H1 (cell line): ENCODE measurements around the gene RTCA. TPM values are rescaled to one million over a fixed set of nuclear protein-coding genes. Genes with fewer than 3 reads are reported as not detected.

Experiments used
- CTCF ChIA-PET: fragments of 300-600 bp; sonication (Branson Sonifier 250); formaldehyde crosslinking; loops from one replicate; lab custom pipeline; 2021; ENCODE audit not compliant: partially characterized antibody; lab: Charles Lee
- POLR2A ChIA-PET: fragments of 300-600 bp; sonication (Branson Sonifier 250); formaldehyde crosslinking; loops from one replicate; lab custom pipeline; 2021; ENCODE audit warnings: inconsistent platforms; ENCODE audit not compliant: partially characterized antibody; lab: Charles Lee
- DNase-seq, 2 experiments: peaks; one replicate each; pipeline versions ENCODE4 v3.0.0 to v3.0.0-alpha.2; 2010 to 2022; ENCODE audit warnings: low spot score in 2 of 2, low read depth in 1 of 2, mixed read lengths in 1 of 2
- FAIRE-seq: peaks from 2 replicates; lab custom pipeline; 2011; peaks lifted over from hg19 to GRCh38; lab: Jason Lieb, UNC
- H2AFZ ChIP-seq: 2 replicates; pipeline ENCODE4 v1.8.1; 2012; ENCODE audit warnings: low read length, inconsistent platforms
- H2AK5ac ChIP-seq: 2 replicates; pipeline ENCODE4 v1.6.1; 2013; ENCODE audit warnings: low read depth, low read length
- H2BK120ac ChIP-seq: replicated peaks from 2 replicates; pipeline ENCODE3; 2013; ENCODE audit warnings: low read depth, low read length, inconsistent platforms
- H2BK12ac ChIP-seq: 2 replicates; pipeline ENCODE4 v1.6.1; 2013; ENCODE audit warnings: low read depth, low read length
- H2BK15ac ChIP-seq: 2 replicates; pipeline ENCODE4 v1.6.1; 2013; ENCODE audit warnings: low read length
- H2BK20ac ChIP-seq: 2 replicates; pipeline ENCODE4 v1.6.1; 2013; ENCODE audit warnings: low read length
- H2BK5ac ChIP-seq: 2 replicates; pipeline ENCODE4 v1.6.1; 2013; ENCODE audit warnings: low read depth, low read length
- H3K14ac ChIP-seq: 2 replicates; pipeline ENCODE4 v1.6.1; 2013; ENCODE audit warnings: inconsistent platforms; ENCODE audit not compliant: insufficient read length
- H3K18ac ChIP-seq: 2 replicates; pipeline ENCODE4 v1.6.1; 2013; ENCODE audit warnings: low read length; ENCODE audit errors: extremely low read depth
- H3K23ac ChIP-seq: 2 replicates; pipeline ENCODE4 v1.6.1; 2013; ENCODE audit warnings: inconsistent platforms; ENCODE audit not compliant: insufficient read length
- H3K23me2 ChIP-seq: 2 replicates; pipeline ENCODE4 v1.6.1; 2013; ENCODE audit warnings: low read depth, low read length
- H3K27ac ChIP-seq: 2 replicates; pipeline ENCODE4 v1.6.1; 2011; ENCODE audit warnings: low read depth, low read length, inconsistent platforms
- H3K27me3 ChIP-seq, 4 experiments: replicated peaks in 1 of 4; 1 replicate in 1 of 4; 2 replicates in 3 of 4; pipeline versions ENCODE4 v1.6.1 to v1.8.1; 2011 to 2013; ENCODE audit warnings: low read length in 3 of 4, mild to moderate bottlenecking in 3 of 4, inconsistent platforms in 2 of 4, mixed read lengths in 2 of 4, moderate library complexity in 1 of 4; ENCODE audit not compliant: control insufficient read depth in 3 of 4, insufficient read depth in 3 of 4; ENCODE audit errors: extremely low read depth in 1 of 4
- H3K36me3 ChIP-seq, 4 experiments: 2 replicates each; pipeline versions ENCODE4 v1.6.1 to v1.8.1; 2011 to 2013; ENCODE audit warnings: mild to moderate bottlenecking in 4 of 4, low read length in 3 of 4, moderate library complexity in 2 of 4, control low read depth in 1 of 4, inconsistent platforms in 1 of 4; ENCODE audit not compliant: insufficient read depth in 4 of 4, control insufficient read depth in 2 of 4
- H3K4ac ChIP-seq: replicated peaks from 2 replicates; pipeline ENCODE3; 2013; ENCODE audit warnings: low read length, low read depth, mixed read lengths, inconsistent platforms; ENCODE audit not compliant: insufficient read length
- H3K4me1 ChIP-seq, 4 experiments: replicated peaks in 1 of 4; 1 replicate in 1 of 4; 2 replicates in 3 of 4; pipeline versions ENCODE4 v1.6.1 to v1.8.1; 2011 to 2013; ENCODE audit warnings: low read length in 3 of 4, inconsistent platforms in 2 of 4, mixed read lengths in 1 of 4; ENCODE audit not compliant: insufficient read depth in 4 of 4, control insufficient read depth in 3 of 4
- H3K4me2 ChIP-seq, 2 experiments: 2 replicates each; pipeline versions ENCODE4 v1.6.1 to v1.8.1; 2011 to 2013; ENCODE audit warnings: low read depth in 2 of 2, low read length in 2 of 2, control low read depth in 1 of 2, inconsistent platforms in 1 of 2, mild to moderate bottlenecking in 1 of 2; ENCODE audit not compliant: insufficient read depth in 1 of 2
- H3K4me3 ChIP-seq, 4 experiments: fragments of 200-600, 300-600 bp in 1 of 4; sonication (generic), shearing (Covaris generic), sonication (Bioruptor Twin) in 1 of 4; 2 replicates each; pipeline versions ENCODE4 v1.5.1 to v1.8.1; 2011 to 2016; ENCODE audit warnings: low read length in 4 of 4, low read depth in 3 of 4, control low read depth in 2 of 4, inconsistent platforms in 2 of 4, mild to moderate bottlenecking in 2 of 4, mixed read lengths in 1 of 4, moderate library complexity in 1 of 4; ENCODE audit not compliant: insufficient read depth in 2 of 4; ENCODE audit errors: extremely low read depth in 1 of 4
- H3K56ac ChIP-seq: replicated peaks from 2 replicates; pipeline ENCODE3; 2013; ENCODE audit warnings: low read depth, mild to moderate bottlenecking, mixed read lengths, low read length, inconsistent platforms; ENCODE audit not compliant: insufficient read length
- H3K79me1 ChIP-seq: 2 replicates; pipeline ENCODE4 v1.6.1; 2013; ENCODE audit warnings: low read depth, low read length, control low read depth
- H3K79me2 ChIP-seq, 2 experiments: 2 replicates each; pipeline versions ENCODE4 v1.6.1 to v1.8.1; 2012 to 2013; ENCODE audit warnings: low read length in 2 of 2, mild to moderate bottlenecking in 2 of 2, inconsistent platforms in 1 of 2; ENCODE audit not compliant: insufficient read depth in 2 of 2, control insufficient read depth in 1 of 2
- H3K9ac ChIP-seq, 4 experiments: replicated peaks in 1 of 4; 1 replicate in 1 of 4; 2 replicates in 3 of 4; pipeline versions ENCODE4 v1.6.1 to v1.8.1; 2011 to 2013; ENCODE audit warnings: low read depth in 3 of 4, low read length in 3 of 4, control low read depth in 2 of 4, mild to moderate bottlenecking in 2 of 4, moderate library complexity in 2 of 4, inconsistent platforms in 1 of 4; ENCODE audit errors: extremely low read depth in 1 of 4
- H3K9me3 ChIP-seq, 2 experiments: 2 replicates each; pipeline versions ENCODE4 v1.6.1 to v1.8.1; 2012 to 2013; ENCODE audit warnings: mild to moderate bottlenecking in 2 of 2, moderate library complexity in 2 of 2, control low read depth in 1 of 2, inconsistent platforms in 1 of 2, low read depth in 1 of 2, low read length in 1 of 2, mixed read lengths in 1 of 2; ENCODE audit not compliant: insufficient read depth in 2 of 2
- H4K20me1 ChIP-seq, 2 experiments: replicated peaks in 1 of 2; 2 replicates each; pipeline versions ENCODE3 to v1.8.1; 2011 to 2013; ENCODE audit warnings: inconsistent platforms in 2 of 2, low read length in 2 of 2, mild to moderate bottlenecking in 1 of 2; ENCODE audit not compliant: insufficient read depth in 2 of 2, control insufficient read depth in 1 of 2
- H4K5ac ChIP-seq: 2 replicates; pipeline ENCODE4 v1.6.1; 2013; ENCODE audit warnings: low read length, low read depth, mixed read lengths, inconsistent platforms; ENCODE audit not compliant: insufficient read length
- H4K8ac ChIP-seq: 2 replicates; pipeline ENCODE4 v1.8.0; 2013; ENCODE audit warnings: mild to moderate bottlenecking, moderate library complexity, low read length, inconsistent platforms; ENCODE audit not compliant: insufficient read depth; ENCODE audit errors: extremely low read depth
- H4K91ac ChIP-seq: replicated peaks from 2 replicates; pipeline ENCODE3; 2013; ENCODE audit warnings: low read length, mixed read lengths, inconsistent platforms; ENCODE audit not compliant: insufficient read length
- CHD1 ChIP-seq: IDR thresholded peaks from 2 replicates; pipeline ENCODE4 v1.6.1; 2012; ENCODE audit warnings: low read depth, low read length, improper control_type of control experiment
- WGBS, 2 experiments: shearing (Covaris generic) in 1 of 2; methylation state at CpG; one replicate each; pipeline versions ENCODE4 v1.1.6 to v1.1.7; 2013 to 2015; ENCODE audit warnings: low lambda C conversion rate in 2 of 2, mixed read lengths in 2 of 2, inconsistent platforms in 1 of 2, low coverage in 1 of 2, missing lambda C conversion rate in 1 of 2; ENCODE audit not compliant: insufficient replicate concordance in 2 of 2, insufficient coverage in 1 of 2, insufficient read length in 1 of 2; ENCODE audit errors: extremely low coverage in 1 of 2, missing lambda C conversion rate in 1 of 2; 5-methylcytosine and 5-hydroxymethylcytosine counted together
- polyA plus RNA-seq, 7 experiments: library from polyadenylated mRNA; depleted of rRNA in 3 of 7; stranded (reverse) in 5 of 7; unstranded in 2 of 7; fragments of >200 nt in 5 of 7; fragments of 200-250 nt in 2 of 7; gene quantifications; 1 replicate in 5 of 7; 2 replicates in 1 of 7; 4 replicates in 1 of 7; pipeline versions ENCODE4 v1.2.1 to v1.2.3, GENCODE V29; 2011 to 2013; ENCODE audit warnings: missing spikeins in 2 of 7, mixed read lengths in 2 of 7
- total RNA-seq: library from RNA; stranded (reverse); fragmentation: NEBNext Ultra II Directional; extraction: Animal tissue kit (Norgen Biotek cat#: 25700); gene quantifications from 2 replicates; pipeline ENCODE4 v1.2.1, GENCODE V29; 2021

Gene RTCA
- total and polyA plus RNA-seq, 2 of the 8 experiments (the other 6 are each of a cell fraction or from before 2014, with no cell fraction given): 13.8 to 31.6 TPM

DNA sequence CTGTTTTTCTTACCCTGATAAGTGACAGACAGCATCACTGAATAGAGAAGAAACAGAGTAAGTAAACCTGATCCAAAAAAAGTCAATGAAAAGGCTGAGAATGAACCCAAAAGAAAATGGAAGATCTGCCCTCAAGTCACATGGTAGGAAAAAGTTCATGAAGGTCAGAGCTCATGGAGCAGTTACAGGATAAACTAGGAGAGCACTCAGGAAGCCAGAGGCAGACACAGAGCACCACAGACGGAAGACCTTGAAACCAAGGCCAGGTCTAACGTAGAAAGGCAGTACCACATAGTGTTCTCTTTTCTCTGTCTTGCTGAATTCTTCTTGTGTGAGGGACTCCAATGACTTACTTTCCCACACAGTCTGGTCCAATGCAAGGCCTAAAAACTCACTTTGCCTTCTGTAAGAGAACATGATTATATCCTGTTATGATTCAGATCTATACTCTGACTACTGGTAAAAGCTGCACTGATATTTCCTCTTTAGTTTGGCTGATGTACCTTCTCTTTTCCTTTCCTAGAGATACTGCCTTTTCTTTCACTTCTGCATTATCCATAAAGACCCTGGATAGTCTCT, 40.8 kb downstream of the RTCA start:
- peak overlapping the region; percentile 5; the same call in 1 of the 2 replicates for H2AFZ ChIP-seq
- WGBS, 2 experiments: 87% methylated on average over 2 of the region's 2 CpGs; no CpG with 5 or more reads in 1 of the 2 experiments
- H3K4me1 ChIP-seq: peaks cover 0 to 4% (median 0%) of the 10 kb centered on the region in 4 experiments; a peak in 3 of 7 replicates
- H3K23me2 ChIP-seq: no peaks in the 10 kb centered on the region
- H3K36me3 ChIP-seq: no peaks in the 10 kb centered on the region
- H2BK15ac ChIP-seq: no peak overlapping the region
- H3K14ac ChIP-seq: no peak overlapping the region
- ChIA-PET POLR2A (interaction anchor here (1.6 to 2.4 kb wide), 2 partner anchors 9 to 46 kb away, joined by 5 to 8 read pairs; partner anchors contain the start of gene CDC14A), CTCF (no interaction called here)
- no peak overlapping the region for H4K8ac ChIP-seq
- no peak overlapping the region for H2BK12ac ChIP-seq
- H3K4me3 ChIP-seq: no peak overlapping the region
- H3K4ac ChIP-seq: no peak overlapping the region
- H3K79me2 ChIP-seq: no peaks in the 10 kb centered on the region
- no peak overlapping the region for H3K18ac ChIP-seq
- no peak overlapping the region for H3K56ac ChIP-seq
- H4K20me1 ChIP-seq: no peaks in the 10 kb centered on the region
- no peak overlapping the region for H3K4me2 ChIP-seq
- H3K9ac ChIP-seq: no peak overlapping the region
- H3K23ac ChIP-seq: no peak overlapping the region
- no peak overlapping the region for H3K27ac ChIP-seq
- H3K79me1 ChIP-seq: no peaks in the 10 kb centered on the region
- H2BK120ac ChIP-seq: no peak overlapping the region
- DNase-seq: no peak
- H2BK5ac ChIP-seq: no peak overlapping the region
- no peak overlapping the region for H2BK20ac ChIP-seq
- H3K9me3 ChIP-seq: no peaks in the 10 kb centered on the region
- TF ChIP-seq CHD1: no peak
- no peak overlapping the region for H2AK5ac ChIP-seq
- no peak for FAIRE-seq
- no peaks in the 10 kb centered on the region for H3K27me3 ChIP-seq
- H4K91ac ChIP-seq: no peak overlapping the region
- H4K5ac ChIP-seq: no peak overlapping the region
